CD8-positive, alpha-beta memory T cell (primary cell): ENCODE results near the gene JAGN1. TPM values are rescaled to one million over a fixed set of nuclear protein-coding genes. Genes with fewer than 3 reads are reported as not detected.

Experiments
- CTCF ChIA-PET: fragments of 350-600 bp; sonication (Branson Sonifier 250); formaldehyde crosslinking; loops from one replicate; lab custom pipeline; 2021; ENCODE audit warnings: antibody characterized with exemption; lab: Charles Lee
- POLR2A ChIA-PET: fragments of 350-600 bp; sonication (Branson Sonifier 250); formaldehyde crosslinking; loops from one replicate; lab custom pipeline; 2021; ENCODE audit warnings: antibody characterized with exemption; lab: Charles Lee
- DNase-seq, 5 donors: peaks; one replicate each; pipeline versions ENCODE4 v3.0.0 to v3.0.0-alpha.2; 2020 to 2022; ENCODE audit warnings: mixed read lengths in 1 of 5
- H3K27ac ChIP-seq: one replicate; pipeline ENCODE4 v1.7.0; 2013; ENCODE audit warnings: low read depth, mild to moderate bottlenecking, low read length, moderate library complexity
- H3K27me3 ChIP-seq: 2 replicates; pipeline ENCODE4 v1.7.0; 2013; ENCODE audit warnings: low read length, mild to moderate bottlenecking; ENCODE audit not compliant: insufficient read depth, poor library complexity, severe bottlenecking
- H3K36me3 ChIP-seq: 2 replicates; pipeline ENCODE4 v1.7.0; 2013; ENCODE audit warnings: mild to moderate bottlenecking, low read length, moderate library complexity; ENCODE audit not compliant: insufficient read depth
- H3K4me1 ChIP-seq: 2 replicates; pipeline ENCODE4 v1.7.0; 2013; ENCODE audit warnings: mild to moderate bottlenecking, low read length, moderate library complexity; ENCODE audit not compliant: insufficient read depth
- H3K4me3 ChIP-seq: 2 replicates; pipeline ENCODE4 v1.7.0; 2013; ENCODE audit warnings: mild to moderate bottlenecking, low read length
- H3K9me3 ChIP-seq: 2 replicates; pipeline ENCODE4 v1.7.0; 2013; ENCODE audit warnings: mild to moderate bottlenecking, low read length
- H3K27ac Mint-ChIP-seq, 8 donors: one replicate each; pipeline ENCODE4 v1.8.0; 2020 to 2021; ENCODE audit warnings: mixed read lengths in 8 of 8, mild to moderate bottlenecking in 6 of 8, inconsistent platforms in 3 of 8, moderate library complexity in 3 of 8
- H3K27me3 Mint-ChIP-seq, 2 donors: one replicate each; pipeline ENCODE4 v1.8.0; 2020 to 2021; ENCODE audit warnings: mixed read lengths in 2 of 2, mild to moderate bottlenecking in 1 of 2, moderate library complexity in 1 of 2
- H3K36me3 Mint-ChIP-seq, 3 donors: one replicate each; pipeline ENCODE4 v1.8.0; 2020 to 2021; ENCODE audit warnings: mixed read lengths in 3 of 3, inconsistent platforms in 1 of 3, mild to moderate bottlenecking in 1 of 3
- H3K4me1 Mint-ChIP-seq, 3 donors: one replicate each; pipeline ENCODE4 v1.8.0; 2020 to 2021; ENCODE audit warnings: mixed read lengths in 3 of 3, inconsistent platforms in 1 of 3, mild to moderate bottlenecking in 1 of 3
- H3K4me3 Mint-ChIP-seq, 7 donors: one replicate each; pipeline ENCODE4 v1.8.0; 2020 to 2021; ENCODE audit warnings: mixed read lengths in 7 of 7, mild to moderate bottlenecking in 6 of 7, moderate library complexity in 4 of 7, inconsistent platforms in 2 of 7
- H3K9me3 Mint-ChIP-seq, 5 donors: one replicate each; pipeline ENCODE4 v1.8.0; 2020 to 2022; ENCODE audit warnings: mixed read lengths in 5 of 5, mild to moderate bottlenecking in 3 of 5, moderate library complexity in 2 of 5, inconsistent platforms in 1 of 5
- polyA plus RNA-seq: library from polyadenylated mRNA; unstranded; fragments of 300-500 nt; fragmentation: Illumina TruSeq; gene quantifications from one replicate; pipeline ENCODE4 v1.2.3, GENCODE V29; 2021
- total RNA-seq, 2 experiments: library from RNA; stranded (reverse); gene quantifications; one replicate each; pipeline ENCODE4 v1.2.3, GENCODE V29; 2021

JAGN1 gene
- total and polyA plus RNA-seq, 3 experiments from 2014 or later: 44.4 to 59.0 (median 55.5) TPM

- H3K4me3 Mint-ChIP-seq: peak overlapping the region; percentile 40 to 93 (median 76)
- POLR2A ChIA-PET: interaction anchor here (0.6 to 2.9 kb wide), 3 partner anchors 16 to 336 kb away, joined by 4 to 14 read pairs (median 4); partner anchors contain the start of gene CRELD1
- Histone ChIP-seq H3K4me3 (peak overlapping the region; percentile 22), H3K4me1 (peaks cover 9% of the 10 kb centered on the region), H3K9me3 (no peaks in the 10 kb centered on the region), H3K27me3 (no peaks in the 10 kb centered on the region), H3K36me3 (no peaks in the 10 kb centered on the region), H3K27ac (peak overlapping the region; percentile 51)
- H3K4me1 Mint-ChIP-seq: peaks cover 7 to 21% (median 15%) of the 10 kb centered on the region in 3 donors
- CTCF ChIA-PET: interaction anchor here (1.8 kb wide), 1 partner anchor 17 kb away, joined by 7 read pairs; the partner anchor contains the start of gene CRELD1
- H3K27ac Mint-ChIP-seq: peak overlapping the region in 1 of 8 donors; percentile 43
- DNase-seq: no peak
- no peaks in the 10 kb centered on the region for H3K36me3 Mint-ChIP-seq
- H3K27me3 Mint-ChIP-seq: peaks cover 7 to 13% of the 10 kb centered on the region in 2 donors
- no peaks in the 10 kb centered on the region for H3K9me3 Mint-ChIP-seq
These were observed 25.9 kb downstream of the JAGN1 start for GRCh38 chr3:9916346-9916733.

- H3K9me3 Mint-ChIP-seq: no peaks in the 10 kb centered on the region
- peaks cover 7 to 11% of the 10 kb centered on the region in 2 donors for H3K27me3 Mint-ChIP-seq
- peak within 1 kb of the TSS; percentile 49 for H3K4me3 ChIP-seq
- H3K9me3 ChIP-seq: no peaks in the 10 kb centered on the region
- peak within 1 kb of the TSS; percentile 74 to 93 (median 77) for H3K4me3 Mint-ChIP-seq
- CTCF ChIA-PET: interaction anchor here (1.8 kb wide), 1 partner anchor 16 kb away, joined by 7 read pairs; the partner anchor contains the start of gene CRELD1
- peaks cover 7 to 20% (median 15%) of the 10 kb centered on the region in 3 donors for H3K4me1 Mint-ChIP-seq
- no peaks in the 10 kb centered on the region for H3K36me3 ChIP-seq
- POLR2A ChIA-PET: interaction anchor here (0.6 to 2.9 kb wide), 3 partner anchors 15 to 335 kb away, joined by 4 to 14 read pairs (median 4); partner anchors contain the start of gene CRELD1
- peak within 1 kb of the TSS in 2 of 8 donors; percentile 43 to 88 for H3K27ac Mint-ChIP-seq
- no peaks in the 10 kb centered on the region for H3K36me3 Mint-ChIP-seq
- no peak for DNase-seq
- peaks cover 9% of the 10 kb centered on the region for H3K4me1 ChIP-seq
- peak within 1 kb of the TSS; percentile 64 for H3K27ac ChIP-seq
- no peaks in the 10 kb centered on the region for H3K27me3 ChIP-seq
These were observed 26.6 kb downstream of the JAGN1 start, which contains the start of gene IL17RC for GRCh38 chr3:9916734-9917680. Gene IL17RC (plus strand): TSS chr3:9917098. CDS start chr3:9917316, 218 bp downstream.

- no peak overlapping the region for H3K27ac Mint-ChIP-seq
- H3K27ac ChIP-seq: no peak overlapping the region
- no peak overlapping the region for H3K4me3 Mint-ChIP-seq
- ChIA-PET CTCF (no interaction called here), POLR2A (no interaction called here)
- no peaks in the 10 kb centered on the region for H3K27me3 ChIP-seq
- no peaks in the 10 kb centered on the region for H3K9me3 Mint-ChIP-seq
- peaks cover 9% of the 10 kb centered on the region for H3K4me1 ChIP-seq
- peaks cover 4 to 12% of the 10 kb centered on the region in 2 donors for H3K27me3 Mint-ChIP-seq
- DNase-seq: no peak
- H3K9me3 ChIP-seq: no peaks in the 10 kb centered on the region
- H3K4me3 ChIP-seq: no peak overlapping the region
- H3K36me3 Mint-ChIP-seq: no peaks in the 10 kb centered on the region
- H3K36me3 ChIP-seq: no peaks in the 10 kb centered on the region
- H3K4me1 Mint-ChIP-seq: peaks cover 3 to 14% (median 8%) of the 10 kb centered on the region in 3 donors
These were observed 27.4 kb downstream of the JAGN1 start for GRCh38 chr3:9917820-9918219.

- Mint-ChIP-seq H3K27me3 (peaks cover 4 to 12% of the 10 kb centered on the region in 2 donors), H3K27ac (peak overlapping the region in 1 of 8 donors; percentile 46), H3K4me3 (peak overlapping the region in 1 of 7 donors; percentile 84), H3K4me1 (peaks cover 3 to 14% (median 8%) of the 10 kb centered on the region in 3 donors), H3K36me3 (no peaks in the 10 kb centered on the region), H3K9me3 (no peaks in the 10 kb centered on the region)
- peaks cover 9% of the 10 kb centered on the region for H3K4me1 ChIP-seq
- H3K9me3 ChIP-seq: no peaks in the 10 kb centered on the region
- ChIA-PET CTCF (no interaction called here), POLR2A (no interaction called here)
- H3K4me3 ChIP-seq: no peak overlapping the region
- H3K27me3 ChIP-seq: no peaks in the 10 kb centered on the region
- no peaks in the 10 kb centered on the region for H3K36me3 ChIP-seq
- no peak for DNase-seq
- H3K27ac ChIP-seq: no peak overlapping the region
These were observed 28.0 kb downstream of the JAGN1 start for GRCh38 chr3:9918261-9919038.

GRCh38 chr3:9928158-9928557 is 37.7 kb downstream of the JAGN1 start:
- Histone ChIP-seq H3K36me3 (no peaks in the 10 kb centered on the region), H3K27ac (no peak overlapping the region), H3K27me3 (no peaks in the 10 kb centered on the region), H3K9me3 (no peaks in the 10 kb centered on the region), H3K4me1 (peaks cover 9% of the 10 kb centered on the region), H3K4me3 (no peak overlapping the region)
- Mint-ChIP-seq H3K36me3 (no peaks in the 10 kb centered on the region), H3K4me3 (no peak overlapping the region), H3K27ac (no peak overlapping the region), H3K9me3 (no peaks in the 10 kb centered on the region), H3K27me3 (peaks cover 6 to 12% of the 10 kb centered on the region in 2 donors), H3K4me1 (peaks cover 11 to 25% (median 11%) of the 10 kb centered on the region in 3 donors)
- CTCF ChIA-PET: no interaction called here
- POLR2A ChIA-PET: no interaction called here
- DNase-seq: no peak

GRCh38 chr3:9930804-9931418 is 40.5 kb downstream of the JAGN1 start:
- no peak overlapping the region for H3K4me3 ChIP-seq
- Mint-ChIP-seq H3K4me1 (peaks cover 29 to 49% (median 32%) of the 10 kb centered on the region in 3 donors), H3K27ac (peak overlapping the region; percentile 36 to 93 (median 76)), H3K27me3 (no peaks in the 10 kb centered on the region), H3K9me3 (no peaks in the 10 kb centered on the region), H3K4me3 (peak overlapping the region in 3 of 7 donors; percentile 36 to 80 (median 58)), H3K36me3 (peaks cover 0 to 19% (median 0%) of the 10 kb centered on the region in 3 donors)
- DNase-seq: no peak
- no peaks in the 10 kb centered on the region for H3K9me3 ChIP-seq
- H3K27me3 ChIP-seq: no peaks in the 10 kb centered on the region
- ChIA-PET POLR2A (interaction anchor here (3.2 kb wide), 1 partner anchor 16 kb away, joined by 14 read pairs; no protein-coding TSS in a partner anchor), CTCF (interaction anchor here (1.1 to 4.0 kb wide), 7 partner anchors 16 to 356 kb away, joined by 3 to 28 read pairs (median 11); partner anchors contain the start of genes EMC3 and JAGN1)
- no peak overlapping the region for H3K27ac ChIP-seq
- H3K4me1 ChIP-seq: peaks cover 29% of the 10 kb centered on the region
- no peaks in the 10 kb centered on the region for H3K36me3 ChIP-seq

GRCh38 chr3:9932535-9932842 is 42.1 kb downstream of the JAGN1 start:
- H3K4me3 ChIP-seq: peak overlapping the region; percentile 76
- Mint-ChIP-seq H3K27ac (peak overlapping the region; percentile 93 to 100 (median 98)), H3K4me3 (peak overlapping the region; percentile 88 to 99 (median 95)), H3K36me3 (peaks cover 0 to 31% (median 4%) of the 10 kb centered on the region in 3 donors), H3K27me3 (no peaks in the 10 kb centered on the region), H3K4me1 (peaks cover 32 to 61% (median 33%) of the 10 kb centered on the region in 3 donors), H3K9me3 (no peaks in the 10 kb centered on the region)
- no peaks in the 10 kb centered on the region for H3K27me3 ChIP-seq
- peak overlapping the region; percentile 90 for H3K27ac ChIP-seq
- POLR2A ChIA-PET: interaction anchor here (0.6 to 3.2 kb wide), 16 partner anchors 13 to 388 kb away, joined by 3 to 28 read pairs (median 6); partner anchors contain the start of genes ARPC4, BRPF1, EMC3 and JAGN1
- H3K36me3 ChIP-seq: peaks cover 6% of the 10 kb centered on the region
- DNase-seq: no peak
- H3K4me1 ChIP-seq: peaks cover 32% of the 10 kb centered on the region
- CTCF ChIA-PET: interaction anchor here (0.6 to 4.0 kb wide), 54 partner anchors 9 to 389 kb away, joined by 3 to 32 read pairs (median 4); partner anchors contain the start of genes ARPC4, BRPF1, EMC3 and FANCD2
- H3K9me3 ChIP-seq: no peaks in the 10 kb centered on the region
